Measurements from ENCODE around the gene FARSA. TPM values are rescaled to one million over a fixed set of nuclear protein-coding genes. Genes with fewer than 3 reads are reported as not detected.

Gene FARSA
- total and polyA plus RNA-seq, 2 of the 13 experiments (the other 11 are each of a cell fraction or from before 2014, with no cell fraction given), result 25.9 to 72.0 TPM

DNA sequence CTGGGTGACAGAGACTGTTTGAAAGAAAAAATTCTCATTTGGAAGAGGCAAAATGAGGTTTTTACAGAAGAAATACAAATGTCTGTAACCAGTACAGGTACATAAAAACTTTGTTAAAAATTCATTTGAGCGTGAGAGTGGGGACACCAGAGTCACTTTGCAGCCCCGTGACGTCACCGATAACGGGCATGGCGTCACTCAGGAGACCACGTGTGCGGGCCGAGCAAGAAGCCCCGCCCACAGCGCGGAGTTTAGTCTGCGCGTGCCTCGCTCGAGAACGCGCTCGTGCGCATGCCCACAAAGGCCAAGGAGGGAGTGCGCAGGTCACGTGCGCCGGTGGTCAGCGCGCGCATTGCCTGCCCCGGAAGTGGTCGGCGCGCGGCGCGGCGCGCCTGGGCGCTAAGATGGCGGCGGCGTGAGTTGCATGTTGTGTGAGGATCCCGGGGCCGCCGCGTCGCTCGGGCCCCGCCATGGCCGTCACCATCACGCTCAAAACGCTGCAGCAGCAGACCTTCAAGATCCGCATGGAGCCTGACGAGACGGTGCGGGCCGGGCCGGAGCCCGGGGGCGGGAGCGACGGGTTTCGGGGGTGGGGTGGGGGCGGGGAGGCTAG, 12.1 kb upstream of the FARSA start, which contains the start of gene RAD23A (continued):
- TF ChIP-seq, protein P1, sequence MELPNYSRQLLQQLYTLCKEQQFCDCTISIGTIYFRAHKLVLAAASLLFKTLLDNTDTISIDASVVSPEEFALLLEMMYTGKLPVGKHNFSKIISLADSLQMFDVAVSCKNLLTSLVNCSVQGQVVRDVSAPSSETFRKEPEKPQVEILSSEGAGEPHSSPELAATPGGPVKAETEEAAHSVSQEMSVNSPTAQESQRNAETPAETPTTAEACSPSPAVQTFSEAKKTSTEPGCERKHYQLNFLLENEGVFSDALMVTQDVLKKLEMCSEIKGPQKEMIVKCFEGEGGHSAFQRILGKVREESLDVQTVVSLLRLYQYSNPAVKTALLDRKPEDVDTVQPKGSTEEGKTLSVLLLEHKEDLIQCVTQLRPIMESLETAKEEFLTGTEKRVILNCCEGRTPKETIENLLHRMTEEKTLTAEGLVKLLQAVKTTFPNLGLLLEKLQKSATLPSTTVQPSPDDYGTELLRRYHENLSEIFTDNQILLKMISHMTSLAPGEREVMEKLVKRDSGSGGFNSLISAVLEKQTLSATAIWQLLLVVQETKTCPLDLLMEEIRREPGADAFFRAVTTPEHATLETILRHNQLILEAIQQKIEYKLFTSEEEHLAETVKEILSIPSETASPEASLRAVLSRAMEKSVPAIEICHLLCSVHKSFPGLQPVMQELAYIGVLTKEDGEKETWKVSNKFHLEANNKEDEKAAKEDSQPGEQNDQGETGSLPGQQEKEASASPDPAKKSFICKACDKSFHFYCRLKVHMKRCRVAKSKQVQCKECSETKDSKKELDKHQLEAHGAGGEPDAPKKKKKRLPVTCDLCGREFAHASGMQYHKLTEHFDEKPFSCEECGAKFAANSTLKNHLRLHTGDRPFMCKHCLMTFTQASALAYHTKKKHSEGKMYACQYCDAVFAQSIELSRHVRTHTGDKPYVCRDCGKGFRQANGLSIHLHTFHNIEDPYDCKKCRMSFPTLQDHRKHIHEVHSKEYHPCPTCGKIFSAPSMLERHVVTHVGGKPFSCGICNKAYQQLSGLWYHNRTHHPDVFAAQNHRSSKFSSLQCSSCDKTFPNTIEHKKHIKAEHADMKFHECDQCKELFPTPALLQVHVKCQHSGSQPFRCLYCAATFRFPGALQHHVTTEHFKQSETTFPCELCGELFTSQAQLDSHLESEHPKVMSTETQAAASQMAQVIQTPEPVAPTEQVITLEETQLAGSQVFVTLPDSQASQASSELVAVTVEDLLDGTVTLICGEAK (IDR thresholded peaks at IDR 0.05), result no peak
- TF ChIP-seq, protein P1 (CRISPR knock-in tag; IDR thresholded peaks at IDR 0.05), result peak; percentile 32; the same call in 1 of the 2 replicates
- TF ChIP-seq DNMT3B (CRISPR knock-in tag; conservative IDR thresholded peaks at IDR 0.05) (no peak), REPIN1 (CRISPR knock-in tag; IDR thresholded peaks at IDR 0.05; ENCODE audit: borderline replicate concordance, low read depth) (peak; percentile 31; the same call in 1 of the 2 replicates), ZNF577 (CRISPR knock-in tag; IDR thresholded peaks at IDR 0.05; ENCODE audit: borderline replicate concordance, low read depth) (no peak), ZKSCAN5 (CRISPR knock-in tag; IDR thresholded peaks at IDR 0.05) (no peak), ZNF615 (CRISPR knock-in tag; IDR thresholded peaks at IDR 0.05; ENCODE audit: borderline replicate concordance) (no peak), THYN1 (CRISPR knock-in tag; IDR thresholded peaks at IDR 0.05; ENCODE audit: borderline replicate concordance, low read depth) (no peak), ZNF644 (CRISPR knock-in tag; IDR thresholded peaks at IDR 0.05; ENCODE audit: low read depth) (no peak), HES4 (CRISPR knock-in tag; IDR thresholded peaks at IDR 0.05; ENCODE audit: borderline replicate concordance) (no peak), SAFB2 (CRISPR knock-in tag; IDR thresholded peaks at IDR 0.05; ENCODE audit: borderline replicate concordance, low read depth) (no peak)
- TF ChIP-seq, protein P2, sequence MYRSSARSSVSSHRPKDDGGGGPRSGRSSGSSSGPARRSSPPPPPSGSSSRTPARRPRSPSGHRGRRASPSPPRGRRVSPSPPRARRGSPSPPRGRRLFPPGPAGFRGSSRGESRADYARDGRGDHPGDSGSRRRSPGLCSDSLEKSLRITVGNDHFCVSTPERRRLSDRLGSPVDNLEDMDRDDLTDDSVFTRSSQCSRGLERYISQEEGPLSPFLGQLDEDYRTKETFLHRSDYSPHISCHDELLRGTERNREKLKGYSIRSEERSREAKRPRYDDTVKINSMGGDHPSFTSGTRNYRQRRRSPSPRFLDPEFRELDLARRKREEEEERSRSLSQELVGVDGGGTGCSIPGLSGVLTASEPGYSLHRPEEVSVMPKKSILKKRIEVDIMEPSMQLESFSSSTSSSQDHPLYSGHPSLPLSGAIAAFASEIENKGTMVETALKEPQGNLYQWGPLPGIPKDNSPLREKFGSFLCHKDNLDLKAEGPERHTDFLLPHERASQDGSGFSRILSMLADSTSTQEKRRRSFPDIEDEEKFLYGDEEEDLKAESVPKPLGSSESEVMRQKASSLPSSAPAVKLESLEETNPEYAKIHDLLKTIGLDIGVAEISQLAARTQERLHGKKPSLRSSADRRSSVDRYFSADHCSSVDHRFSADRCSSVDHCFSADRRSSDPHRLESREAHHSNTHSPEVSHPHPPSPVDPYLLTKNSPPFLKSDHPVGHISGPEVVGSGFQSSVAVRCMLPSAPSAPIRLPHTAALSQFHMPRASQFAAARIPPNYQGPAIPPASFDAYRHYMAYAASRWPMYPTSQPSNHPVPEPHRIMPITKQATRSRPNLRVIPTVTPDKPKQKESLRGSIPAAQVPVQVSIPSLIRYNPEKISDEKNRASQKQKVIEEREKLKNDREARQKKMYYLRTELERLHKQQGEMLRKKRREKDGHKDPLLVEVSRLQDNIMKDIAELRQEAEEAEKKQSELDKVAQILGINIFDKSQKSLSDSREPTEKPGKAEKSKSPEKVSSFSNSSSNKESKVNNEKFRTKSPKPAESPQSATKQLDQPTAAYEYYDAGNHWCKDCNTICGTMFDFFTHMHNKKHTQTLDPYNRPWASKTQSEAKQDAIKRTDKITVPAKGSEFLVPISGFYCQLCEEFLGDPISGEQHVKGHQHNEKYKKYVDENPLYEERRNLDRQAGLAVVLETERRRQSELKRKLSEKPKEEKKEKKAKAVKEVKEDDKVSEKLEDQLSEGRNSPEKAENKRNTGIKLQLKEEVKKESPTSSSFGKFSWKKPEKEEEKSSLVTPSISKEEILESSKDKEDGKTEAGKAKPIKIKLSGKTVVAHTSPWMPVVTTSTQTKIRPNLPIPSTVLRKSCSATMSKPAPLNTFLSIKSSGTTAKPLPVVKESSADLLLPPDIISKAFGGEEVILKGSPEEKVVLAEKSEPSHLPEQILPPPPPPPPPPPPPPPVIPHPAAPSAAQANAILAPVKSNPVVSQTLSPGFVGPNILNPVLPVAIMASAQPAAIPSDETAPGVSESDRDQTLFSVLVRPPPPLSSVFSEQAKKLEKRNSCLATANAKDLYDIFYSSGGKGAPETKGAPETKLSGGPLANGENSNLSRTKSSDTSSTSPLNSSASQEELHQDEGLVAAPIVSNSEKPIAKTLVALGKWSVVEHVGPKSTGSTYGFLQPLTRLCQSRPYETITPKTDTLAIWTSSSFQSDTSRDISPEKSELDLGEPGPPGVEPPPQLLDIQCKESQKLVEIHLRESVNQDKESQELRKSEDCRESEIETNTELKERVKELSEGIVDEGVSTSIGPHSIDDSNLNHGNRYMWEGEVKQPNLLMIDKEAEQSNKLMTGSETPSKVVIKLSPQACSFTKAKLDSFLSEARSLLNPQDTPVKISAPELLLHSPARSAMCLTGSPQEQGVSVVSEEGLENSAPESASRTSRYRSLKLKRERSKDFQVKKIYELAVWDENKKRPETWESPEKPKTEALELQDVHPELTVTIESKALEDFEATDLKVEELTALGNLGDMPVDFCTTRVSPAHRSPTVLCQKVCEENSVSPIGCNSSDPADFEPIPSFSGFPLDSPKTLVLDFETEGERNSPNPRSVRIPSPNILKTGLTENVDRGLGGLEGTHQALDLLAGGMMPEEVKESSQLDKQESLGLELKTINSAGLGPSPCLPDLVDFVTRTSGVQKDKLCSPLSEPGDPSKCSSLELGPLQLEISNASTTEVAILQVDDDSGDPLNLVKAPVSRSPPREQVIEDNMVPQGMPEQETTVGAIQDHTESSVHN (CRISPR knock-in tag; IDR thresholded peaks at IDR 0.05), result peak; percentile 62; the same call in 1 of the 2 replicates

All from HepG2 (cell line).